ENCODE measurements around the gene PPP1R36.

DNA sequence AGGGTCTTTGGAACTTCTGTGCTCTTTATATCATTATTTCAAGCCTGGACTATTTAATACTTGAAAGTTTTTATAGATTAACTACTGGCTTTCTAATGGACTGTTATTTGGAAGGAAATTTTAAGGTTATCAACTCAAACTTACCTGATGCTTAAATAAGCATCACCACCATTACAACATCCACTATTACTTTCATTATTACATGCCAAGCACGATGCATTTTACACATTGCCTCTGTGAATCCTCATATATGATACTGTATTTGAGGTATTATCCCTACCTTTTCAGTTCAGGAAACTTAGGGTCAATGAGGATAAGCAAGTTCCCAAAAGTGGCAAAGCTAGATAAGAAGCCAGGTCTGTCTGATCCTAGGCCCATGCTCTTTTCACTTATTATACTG, 32.8 kb upstream of the PPP1R36 start:
- TF ChIP-seq, protein P1, sequence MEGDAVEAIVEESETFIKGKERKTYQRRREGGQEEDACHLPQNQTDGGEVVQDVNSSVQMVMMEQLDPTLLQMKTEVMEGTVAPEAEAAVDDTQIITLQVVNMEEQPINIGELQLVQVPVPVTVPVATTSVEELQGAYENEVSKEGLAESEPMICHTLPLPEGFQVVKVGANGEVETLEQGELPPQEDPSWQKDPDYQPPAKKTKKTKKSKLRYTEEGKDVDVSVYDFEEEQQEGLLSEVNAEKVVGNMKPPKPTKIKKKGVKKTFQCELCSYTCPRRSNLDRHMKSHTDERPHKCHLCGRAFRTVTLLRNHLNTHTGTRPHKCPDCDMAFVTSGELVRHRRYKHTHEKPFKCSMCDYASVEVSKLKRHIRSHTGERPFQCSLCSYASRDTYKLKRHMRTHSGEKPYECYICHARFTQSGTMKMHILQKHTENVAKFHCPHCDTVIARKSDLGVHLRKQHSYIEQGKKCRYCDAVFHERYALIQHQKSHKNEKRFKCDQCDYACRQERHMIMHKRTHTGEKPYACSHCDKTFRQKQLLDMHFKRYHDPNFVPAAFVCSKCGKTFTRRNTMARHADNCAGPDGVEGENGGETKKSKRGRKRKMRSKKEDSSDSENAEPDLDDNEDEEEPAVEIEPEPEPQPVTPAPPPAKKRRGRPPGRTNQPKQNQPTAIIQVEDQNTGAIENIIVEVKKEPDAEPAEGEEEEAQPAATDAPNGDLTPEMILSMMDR (IDR thresholded peaks at IDR 0.05): no peak
- TF ChIP-seq POLR2A (IDR thresholded peaks at IDR 0.05): no peak

Data from adrenal gland (tissue), 5 donors.